Left cardiac atrium (tissue), 4 donors: ENCODE results near the gene HSD11B2. TPM values are rescaled to one million over a fixed set of nuclear protein-coding genes. Genes with fewer than 3 reads are reported as not detected.

Experiments
- ATAC-seq, 2 donors: fragments of 200-7000 bp; cut with Tn5 transposase; one replicate each; pipeline ENCODE4 v1.9.1; 2020; ENCODE audit warnings: mild to moderate bottlenecking in 2 of 2, moderate library complexity in 2 of 2
- DNase-seq: peaks from one replicate; pipeline ENCODE4 v3.0.0-alpha.2; 2020
- intact Hi-C, 2 donors: fragments of 100-400 bp; cut with DNase I; formaldehyde crosslinking; loops; one replicate each; pipeline versions ENCODE4 v1.14.1 to v1.15.1; 2022 to 2023
- total RNA-seq, 2 donors: library from RNA; stranded (reverse); fragmentation: NEBNext Ultra II Directional; extraction: Animal tissue kit (Norgen Biotek cat#: 25700); gene quantifications; one replicate each; pipeline ENCODE4 v1.2.1, GENCODE V29; 2021
- donor health status: DM: no; HTN: yes; CAD: no.
- donor health status: DM: no; HTN: yes; CAD: no; lungs with severe emphysema.
- donor health status: DM: yes; HTN: yes; CAD: no.
- donor health status: Dilated cardiomyopathy.

The HSD11B2 gene
- total RNA-seq, 2 donors from 2014 or later, result 1.6 TPM; not detected in 1

DNA sequence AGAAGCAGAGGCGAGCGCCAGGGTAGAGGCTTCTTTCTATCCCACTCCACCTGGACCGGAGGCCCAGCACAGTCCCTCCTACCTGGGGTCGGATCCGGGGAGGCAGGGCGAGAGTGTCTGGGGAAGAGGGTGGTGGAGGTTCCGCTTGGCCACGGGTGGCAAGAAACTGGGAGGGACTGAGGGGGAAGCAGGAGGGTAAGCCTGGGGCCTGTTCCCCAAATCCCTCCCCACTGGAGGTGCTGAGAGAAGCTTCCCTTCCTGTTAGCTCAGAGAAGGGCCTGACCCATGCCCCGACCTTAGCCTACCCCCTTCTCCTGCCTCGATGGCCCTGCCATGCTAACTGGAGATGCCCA is 35.8 kb upstream of the HSD11B2 start:
- intact Hi-C loops, result loop anchor here in 1 of 2 donors (10.0 kb wide), 1 partner anchor 130 kb away; no protein-coding TSS in a partner anchor
- no peak for ATAC-seq
- no peak for DNase-seq

DNA sequence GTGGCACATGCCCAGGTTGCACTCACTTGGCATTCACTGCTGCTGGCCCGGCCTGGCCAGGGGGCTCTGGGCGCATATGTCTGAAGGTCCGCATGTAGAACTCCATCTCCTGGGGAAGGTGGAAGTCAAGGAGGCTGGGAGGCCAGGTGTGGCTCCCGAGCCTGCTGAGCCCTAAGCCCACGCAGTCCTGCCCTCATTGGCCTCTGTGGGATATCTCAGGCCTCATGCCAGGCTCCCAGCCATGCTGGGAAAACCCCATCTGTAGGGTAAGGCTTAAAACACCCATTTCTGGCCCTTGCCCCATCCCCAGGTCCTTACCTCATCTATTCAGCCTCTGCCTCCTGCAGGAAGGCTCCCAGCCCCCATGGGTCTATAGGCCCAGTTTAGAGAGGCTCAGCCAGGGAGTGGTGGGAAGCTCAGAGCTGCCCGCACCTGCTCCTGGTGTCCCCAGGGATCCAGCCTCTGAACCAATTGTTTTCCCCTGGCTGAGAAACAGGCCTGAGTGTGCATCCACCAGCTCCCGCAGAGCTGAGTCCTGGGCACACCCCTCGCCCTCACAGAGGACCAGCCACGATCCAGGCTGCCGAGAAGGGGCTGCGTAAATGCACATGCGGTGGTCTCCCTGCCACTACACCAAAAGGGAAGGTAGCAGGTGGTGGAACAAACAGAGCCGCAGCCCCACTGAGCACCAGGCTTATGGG is 35.3 kb upstream of the HSD11B2 start:
- intact Hi-C loops, result loop anchor here in 1 of 2 donors (10.0 kb wide), 1 partner anchor 131 kb away; no protein-coding TSS in a partner anchor
- ATAC-seq (no peak), DNase-seq (no peak)

GRCh38 chr16:67396159-67397035 is 34.5 kb upstream of the HSD11B2 start:
- DNase-seq (peak; percentile 92), ATAC-seq (peak; percentile 11 to 30)
- intact Hi-C loops, result loop anchor here in 1 of 2 donors (10.0 kb wide), 1 partner anchor 132 kb away; no protein-coding TSS in a partner anchor

DNA sequence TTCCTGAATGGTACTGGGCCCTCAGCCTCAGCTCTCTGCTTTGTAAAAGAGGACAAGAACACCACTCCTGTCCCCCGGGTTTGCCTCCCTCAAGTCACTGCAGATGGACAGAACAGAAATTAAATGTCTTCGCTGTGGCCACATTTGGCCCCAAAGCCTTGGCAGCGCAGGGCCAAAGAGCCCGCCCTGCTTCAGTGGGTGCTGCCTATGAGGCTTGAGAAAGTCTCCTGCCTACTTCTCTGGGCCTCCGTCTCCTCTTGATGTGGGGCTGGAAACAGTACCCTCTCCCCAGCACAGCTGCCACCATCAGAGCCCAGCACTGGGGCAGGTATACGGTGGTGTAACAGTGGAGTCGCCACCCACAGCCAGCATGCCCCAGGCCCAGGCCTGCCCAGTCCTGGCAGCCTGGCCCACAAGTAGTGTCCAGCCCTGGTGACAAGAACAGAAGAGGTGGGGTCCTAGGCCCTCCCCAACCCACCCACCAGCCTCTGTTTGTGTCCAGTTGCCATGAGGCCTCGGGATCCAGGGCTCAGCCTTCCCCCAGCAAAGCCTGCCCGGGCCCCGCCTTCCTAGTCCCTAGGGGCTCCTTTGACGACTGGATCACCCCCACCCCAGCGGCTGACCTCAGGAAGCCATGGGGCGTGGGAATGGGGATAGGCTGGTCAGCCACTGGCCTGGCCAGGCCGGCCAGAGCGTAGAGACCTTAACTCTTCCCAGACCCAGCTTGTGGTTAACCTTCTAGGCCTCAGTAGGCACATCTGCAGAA is 33.7 kb upstream of the HSD11B2 start:
- peak; percentile 6 to 14 for ATAC-seq
- intact Hi-C loops, result loop anchor here in 1 of 2 donors (10.0 kb wide), 1 partner anchor 132 kb away; no protein-coding TSS in a partner anchor

DNA sequence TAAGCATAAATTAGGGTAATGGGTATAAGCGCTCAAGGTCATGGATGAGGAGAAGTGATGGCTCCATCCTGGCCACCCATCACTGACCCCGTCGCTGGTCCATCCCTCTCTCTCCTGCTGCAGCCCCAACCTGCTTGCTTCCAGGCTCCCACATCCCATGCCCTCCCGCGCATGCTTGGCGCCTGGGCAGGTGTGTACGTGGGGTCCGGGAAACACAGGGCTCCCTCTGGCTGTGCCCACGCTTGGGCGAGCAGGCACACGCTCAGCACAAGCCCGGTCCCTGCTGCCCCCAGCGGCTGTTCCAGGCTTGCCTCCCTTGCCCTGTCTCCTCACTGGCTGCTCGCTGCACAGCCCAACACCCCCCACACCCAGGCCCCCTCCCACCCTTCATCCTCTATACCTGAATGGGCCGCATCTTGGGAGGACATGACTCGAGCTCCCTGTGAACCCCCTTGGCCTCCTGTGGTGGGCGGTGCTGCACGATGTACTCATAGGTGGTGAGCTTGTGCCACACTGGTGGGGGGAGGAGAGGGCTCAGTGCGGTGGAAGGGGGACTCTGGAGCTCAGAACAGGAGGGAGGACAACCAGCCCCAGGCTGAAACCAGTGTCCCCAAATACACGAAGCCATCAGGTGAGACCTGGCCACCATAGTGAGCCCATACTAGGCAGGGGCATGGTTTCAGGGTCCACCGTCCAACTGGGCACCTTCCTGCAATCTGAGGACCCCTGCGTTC is 32.9 kb upstream of the HSD11B2 start:
- no peak for DNase-seq
- no peak for ATAC-seq
- intact Hi-C loops, result loop anchor here in 1 of 2 donors (10.0 kb wide), 1 partner anchor 133 kb away; no protein-coding TSS in a partner anchor

More for the DNA sequence above, 33.7 kb upstream of the HSD11B2 start:
- peak; percentile 82 for DNase-seq

DNA sequence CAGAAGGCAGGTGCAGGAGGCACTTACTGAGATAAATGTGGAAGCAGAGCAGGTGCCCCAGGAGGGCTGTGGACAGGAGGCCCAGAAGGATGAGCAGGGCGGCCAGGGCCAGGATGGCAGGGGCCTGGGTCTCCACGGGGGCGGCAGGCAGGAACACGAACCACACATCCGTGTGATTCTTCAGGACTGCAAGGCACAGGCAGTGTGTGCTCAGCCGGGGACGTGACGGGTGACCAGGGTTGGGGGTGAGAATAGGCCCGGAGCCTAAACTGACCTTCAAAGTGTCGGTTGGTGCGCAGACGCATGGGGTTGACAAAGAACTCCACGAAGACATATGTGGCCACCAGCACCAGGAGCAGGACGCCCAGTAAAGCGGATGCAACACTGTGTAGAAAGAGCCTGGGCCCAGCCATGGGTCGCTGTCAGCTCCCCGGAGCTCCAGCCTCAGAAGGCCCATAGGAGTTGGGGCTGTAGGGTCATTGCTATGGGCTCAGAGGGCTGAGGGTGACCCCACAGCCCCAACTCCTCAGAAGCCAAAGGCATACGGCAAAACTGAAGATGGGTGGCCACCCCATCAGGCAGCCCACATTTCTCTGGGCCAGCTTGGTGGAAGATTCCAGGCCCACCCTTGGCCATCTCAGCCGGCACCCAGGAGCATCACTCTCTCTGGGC is 32.2 kb upstream of the HSD11B2 start:
- intact Hi-C loops, result loop anchor here in 1 of 2 donors (10.0 kb wide), 1 partner anchor 134 kb away; no protein-coding TSS in a partner anchor
- DNase-seq, result no peak
- ATAC-seq, result no peak

DNA sequence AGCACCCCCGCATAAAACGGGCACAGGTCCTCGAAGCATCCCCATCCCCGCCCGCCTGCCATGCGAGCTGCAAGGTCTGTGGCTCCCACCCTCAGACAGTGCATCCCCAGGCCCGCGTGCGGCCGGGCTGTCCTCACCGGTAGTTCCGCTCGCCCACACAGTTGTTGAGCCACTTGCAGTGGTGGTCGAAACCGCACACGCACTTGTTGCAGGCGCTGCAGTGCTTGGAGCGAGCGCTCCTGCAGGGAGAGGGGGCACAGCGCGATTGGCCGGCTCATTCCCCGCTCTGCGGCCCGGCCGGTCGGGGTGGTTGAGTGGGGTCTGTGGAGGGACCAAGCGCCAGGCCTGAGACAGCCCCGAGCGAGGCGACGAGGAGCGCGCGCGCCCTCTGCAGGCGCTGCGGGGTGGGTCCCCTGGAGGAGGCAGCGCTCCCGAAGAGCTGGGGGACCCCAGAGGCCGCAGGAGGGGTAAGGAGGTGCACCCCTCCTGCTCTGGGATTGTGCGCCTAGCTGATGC is 31.6 kb upstream of the HSD11B2 start:
- ATAC-seq (peak; percentile 31 to 36), DNase-seq (peak; percentile 62)
- intact Hi-C loops, result loop anchor here in 1 of 2 donors (10.0 kb wide), 1 partner anchor 134 kb away; no protein-coding TSS in a partner anchor

GRCh38 chr16:67399749-67400704 is 30.9 kb upstream of the HSD11B2 start:
- intact Hi-C loops, result loop anchor here (10.0 kb wide), 1 partner anchor 135 kb away; no protein-coding TSS in a partner anchor
- ATAC-seq (no peak), DNase-seq (no peak)

DNA sequence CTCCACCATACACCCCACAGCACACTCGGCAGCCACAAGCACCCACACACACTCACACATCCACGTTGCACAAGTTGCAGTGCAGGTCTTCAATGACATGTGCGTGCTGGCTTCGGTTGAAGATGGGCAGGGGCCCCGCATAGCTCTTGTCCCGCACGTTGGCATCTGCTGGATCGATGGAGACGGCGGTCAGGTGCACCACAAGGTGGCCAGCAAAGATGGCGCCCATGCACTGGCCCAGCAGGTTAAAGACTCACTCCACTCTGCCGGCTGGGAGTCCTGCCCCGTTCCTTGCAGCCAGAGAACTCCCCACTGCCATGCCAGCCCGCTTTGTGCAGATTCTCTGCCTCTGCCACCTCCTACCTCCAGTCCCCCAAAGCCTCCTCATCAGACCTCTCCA is 30.0 kb upstream of the HSD11B2 start:
- intact Hi-C loops, result loop anchor here in 1 of 2 donors (10.0 kb wide), 1 partner anchor 136 kb away; no protein-coding TSS in a partner anchor
- DNase-seq (no peak), ATAC-seq (no peak)

DNA sequence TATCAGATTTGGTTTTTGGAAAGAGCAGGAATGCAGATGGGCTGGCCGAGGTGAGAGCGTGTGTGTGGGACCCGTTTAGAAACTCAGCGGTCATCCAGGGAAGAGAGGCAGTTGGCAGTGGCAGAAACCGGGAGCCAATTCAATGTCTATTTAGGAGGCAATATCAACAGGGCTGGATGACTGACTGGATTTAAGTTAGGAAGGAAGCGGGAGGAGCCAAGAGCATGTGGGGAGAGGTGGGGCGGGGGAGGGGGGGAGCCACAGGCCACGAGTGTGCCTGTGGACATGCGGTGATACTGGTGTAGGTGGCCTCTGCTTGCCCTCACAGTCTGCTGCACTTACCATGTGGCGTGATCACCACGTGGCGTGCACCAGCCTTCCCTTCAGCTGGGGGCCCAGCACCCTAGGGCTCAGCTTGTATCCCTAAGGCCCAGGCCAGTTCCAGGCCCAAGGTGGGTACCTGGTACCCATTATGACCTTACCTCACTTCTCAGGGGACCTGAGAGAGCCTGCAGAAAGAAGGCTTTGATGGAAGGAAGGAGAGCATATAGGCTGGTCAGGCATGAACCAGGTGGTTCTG is 26.9 kb upstream of the HSD11B2 start:
- no peak for ATAC-seq
- intact Hi-C loops, result loop anchor here in 1 of 2 donors (10.0 kb wide), 1 partner anchor 139 kb away; no protein-coding TSS in a partner anchor

GRCh38 chr16:67404740-67405226 is 26.1 kb upstream of the HSD11B2 start:
- ATAC-seq (no peak), DNase-seq (no peak)
- intact Hi-C loops, result loop anchor here in 1 of 2 donors (10.0 kb wide), 1 partner anchor 140 kb away; no protein-coding TSS in a partner anchor

More for the DNA sequence above, 26.9 kb upstream of the HSD11B2 start:
- DNase-seq, result no peak

- no peak for ATAC-seq
- intact Hi-C loops, result loop anchor here in 1 of 2 donors (10.0 kb wide), 1 partner anchor 141 kb away; no protein-coding TSS in a partner anchor
These were observed 25.6 kb upstream of the HSD11B2 start for GRCh38 chr16:67405336-67405735.

GRCh38 chr16:67406111-67406971 is 24.6 kb upstream of the HSD11B2 start:
- DNase-seq (no peak), ATAC-seq (peak; percentile 71 to 86)

More at GRCh38 chr16:67405336-67405735, 25.6 kb upstream of the HSD11B2 start:
- no peak for DNase-seq

DNA sequence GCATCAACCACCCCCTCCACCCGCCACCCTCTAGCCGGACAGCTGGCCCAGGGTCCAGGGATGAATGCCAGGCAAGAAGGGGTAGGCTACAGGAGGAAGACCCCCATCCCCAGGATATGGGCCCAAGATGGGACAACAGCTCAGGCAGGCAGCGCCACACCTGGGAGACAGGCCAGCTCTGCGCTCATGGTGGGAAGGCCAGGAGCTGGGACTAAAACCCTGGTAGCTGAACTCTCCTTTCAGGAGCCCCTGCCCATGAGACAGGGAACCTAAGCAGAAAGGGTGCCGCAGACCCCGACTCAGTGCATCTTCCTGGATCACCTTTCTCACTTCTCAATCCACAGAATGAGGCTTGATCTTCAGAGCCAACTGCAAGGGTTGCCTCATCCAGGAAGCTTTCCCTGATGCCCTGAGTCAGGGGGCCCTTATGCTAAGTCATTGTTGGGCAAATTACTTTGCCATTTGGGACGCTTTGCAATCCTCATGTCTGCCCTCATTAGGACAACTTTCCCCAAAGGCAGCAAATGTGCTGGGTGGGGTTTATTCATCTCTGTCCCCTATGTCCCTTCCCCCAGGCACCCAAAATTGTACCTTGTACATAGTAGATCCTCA is 23.6 kb upstream of the HSD11B2 start:
- no peak for ATAC-seq
- intact Hi-C loops, result loop anchor here in 1 of 2 donors (10.0 kb wide), 1 partner anchor 142 kb away; no protein-coding TSS in a partner anchor
- DNase-seq, result no peak

More at GRCh38 chr16:67406111-67406971, 24.6 kb upstream of the HSD11B2 start:
- intact Hi-C loops, result loop anchor here in 1 of 2 donors (10.0 kb wide), 1 partner anchor 142 kb away; no protein-coding TSS in a partner anchor
